Endothelial cell (in vitro differentiated cells): ENCODE data around the gene VOPP1. TPM values are rescaled to one million over a fixed set of nuclear protein-coding genes. Genes with fewer than 3 reads are reported as not detected.

Source experiments
- DNase-seq: peaks from one replicate; pipeline ENCODE4 v3.0.0; 2021; ENCODE audit warnings: low spot score
- H3K27ac Mint-ChIP-seq: one replicate; pipeline ENCODE4 v1.8.0; 2021; ENCODE audit warnings: mixed read lengths, inconsistent platforms; ENCODE audit not compliant: unreplicated experiment
- H3K27me3 Mint-ChIP-seq: one replicate; pipeline ENCODE4 v1.8.0; 2021; ENCODE audit warnings: mild to moderate bottlenecking, moderate library complexity, mixed read lengths, inconsistent platforms; ENCODE audit not compliant: unreplicated experiment
- H3K36me3 Mint-ChIP-seq: one replicate; pipeline ENCODE4 v1.8.0; 2021; ENCODE audit warnings: mild to moderate bottlenecking, low read depth, mixed read lengths, inconsistent platforms; ENCODE audit not compliant: unreplicated experiment
- H3K4me1 Mint-ChIP-seq: one replicate; pipeline ENCODE4 v1.8.0; 2021; ENCODE audit warnings: mild to moderate bottlenecking, mixed read lengths, inconsistent platforms; ENCODE audit not compliant: unreplicated experiment
- H3K4me3 Mint-ChIP-seq: one replicate; pipeline ENCODE4 v1.8.0; 2021; ENCODE audit warnings: mild to moderate bottlenecking, mixed read lengths, inconsistent platforms; ENCODE audit not compliant: unreplicated experiment
- H3K9me3 Mint-ChIP-seq: one replicate; pipeline ENCODE4 v1.8.0; 2021; ENCODE audit warnings: mixed read lengths, inconsistent platforms; ENCODE audit not compliant: unreplicated experiment
- CTCF ChIP-seq: fragments of 200-600 bp; sonication (generic); IDR thresholded peaks from one replicate; pipeline ENCODE4 v1.5.0; 2021; ENCODE audit warnings: antibody characterized with exemption; ENCODE audit not compliant: unreplicated experiment
- total RNA-seq: library from RNA; stranded (reverse); fragmentation: NEBNext Ultra II Directional; extraction: Animal tissue kit (Norgen Biotek cat#: 25700); gene quantifications from one replicate; pipeline ENCODE4 v1.2.1, GENCODE V29; 2021; ENCODE audit not compliant: unreplicated experiment

VOPP1 gene
- total RNA-seq, 1 donor from 2014 or later = 54.2 TPM

GRCh38 chr7:55504093-55504859 lies 68.0 kb downstream of the VOPP1 start:
- no peak overlapping the region for H3K27ac Mint-ChIP-seq
- H3K36me3 Mint-ChIP-seq = no peaks in the 10 kb centered on the region
- no peaks in the 10 kb centered on the region for H3K9me3 Mint-ChIP-seq
- H3K4me3 Mint-ChIP-seq = no peak overlapping the region
- peaks cover 17% of the 10 kb centered on the region for H3K4me1 Mint-ChIP-seq
- no peak for DNase-seq
- TF ChIP-seq CTCF = no peak
- H3K27me3 Mint-ChIP-seq = peaks cover 6% of the 10 kb centered on the region

- Mint-ChIP-seq H3K4me3 (no peak overlapping the region), H3K36me3 (no peaks in the 10 kb centered on the region), H3K27me3 (peaks cover 6% of the 10 kb centered on the region), H3K27ac (no peak overlapping the region), H3K4me1 (peaks cover 14% of the 10 kb centered on the region), H3K9me3 (no peaks in the 10 kb centered on the region)
- no peak for DNase-seq
- no peak for TF ChIP-seq CTCF
Measured at GRCh38 chr7:55502858-55503440, 69.4 kb downstream of the VOPP1 start.

GRCh38 chr7:55502124-55502857 lies 70.0 kb downstream of the VOPP1 start:
- peaks cover 14% of the 10 kb centered on the region for H3K4me1 Mint-ChIP-seq
- DNase-seq = no peak
- H3K27ac Mint-ChIP-seq = no peak overlapping the region
- H3K4me3 Mint-ChIP-seq = no peak overlapping the region
- H3K36me3 Mint-ChIP-seq = no peaks in the 10 kb centered on the region
- no peaks in the 10 kb centered on the region for H3K9me3 Mint-ChIP-seq
- no peak for TF ChIP-seq CTCF
- H3K27me3 Mint-ChIP-seq = peaks cover 8% of the 10 kb centered on the region

GRCh38 chr7:55501611-55502010 lies 70.7 kb downstream of the VOPP1 start:
- Mint-ChIP-seq H3K4me3 (no peak overlapping the region), H3K4me1 (peaks cover 14% of the 10 kb centered on the region), H3K27ac (no peak overlapping the region), H3K36me3 (no peaks in the 10 kb centered on the region), H3K27me3 (peaks cover 8% of the 10 kb centered on the region), H3K9me3 (no peaks in the 10 kb centered on the region)
- no peak for DNase-seq
- TF ChIP-seq CTCF = no peak
